HepG2 (cell line): ENCODE data around the gene IGF2BP1. TPM values are rescaled to one million over a fixed set of nuclear protein-coding genes. Genes with fewer than 3 reads are reported as not detected.

Source experiments
- BORCS8-MEF2B ChIP-seq: sonication (generic); formaldehyde crosslinking; IDR thresholded peaks from 2 replicates; pipeline ENCODE4 v1.8.0; 2022; ENCODE audit warnings: mild to moderate bottlenecking, missing genetic modification reagents
- CENPBD1 ChIP-seq: sonication (generic); formaldehyde crosslinking; IDR thresholded peaks from 2 replicates; pipeline ENCODE4 v1.8.0; 2022; ENCODE audit warnings: missing genetic modification reagents, low read depth, mild to moderate bottlenecking, borderline replicate concordance
- DR1 ChIP-seq: sonication (generic); formaldehyde crosslinking; IDR thresholded peaks from 2 replicates; pipeline ENCODE4 v1.8.0; 2021; ENCODE audit warnings: mild to moderate bottlenecking, missing genetic modification reagents, inconsistent platforms
- ELF1 ChIP-seq: sonication (generic); formaldehyde crosslinking; IDR thresholded peaks from 2 replicates; pipeline ENCODE4 v1.4.0; 2020; ENCODE audit warnings: missing genetic modification reagents
- FOXK2 ChIP-seq: fragments of 450-650 bp; IDR thresholded peaks from 2 replicates; pipeline ENCODE4 v1.6.1; 2016
- GLI4 ChIP-seq: sonication (generic); formaldehyde crosslinking; IDR thresholded peaks from 2 replicates; pipeline ENCODE4 v1.5.1; 2020; ENCODE audit warnings: missing genetic modification reagents, mild to moderate bottlenecking, moderate library complexity, borderline replicate concordance
- GTF3A ChIP-seq: sonication (generic); formaldehyde crosslinking; conservative IDR thresholded peaks from 2 replicates; pipeline ENCODE4 v1.4.0; 2020; ENCODE audit warnings: mild to moderate bottlenecking, missing genetic modification reagents
- HINFP ChIP-seq: sonication (generic); formaldehyde crosslinking; IDR thresholded peaks from 2 replicates; pipeline ENCODE4 v1.4.0; 2020; ENCODE audit warnings: low read depth, mild to moderate bottlenecking, missing genetic modification reagents
- HOXA3 ChIP-seq: sonication (generic); formaldehyde crosslinking; IDR thresholded peaks from 2 replicates; pipeline ENCODE4 v1.5.0; 2020; ENCODE audit warnings: missing genetic modification reagents
- IKZF5 ChIP-seq: IDR thresholded peaks from 2 replicates; pipeline ENCODE4 v1.6.1; 2018; ENCODE audit warnings: missing genetic modification reagents, mild to moderate bottlenecking, missing compliant biosample characterization
- KMT2A ChIP-seq: sonication (generic); formaldehyde crosslinking; IDR thresholded peaks from 2 replicates; pipeline ENCODE4 v1.4.0; 2020; ENCODE audit warnings: missing genetic modification reagents
- MIER3 ChIP-seq: IDR thresholded peaks from 2 replicates; pipeline ENCODE4 v1.6.1; 2016; ENCODE audit warnings: missing compliant biosample characterization, borderline replicate concordance
- NFE2L1 ChIP-seq: sonication (generic); formaldehyde crosslinking; IDR thresholded peaks from 2 replicates; pipeline ENCODE4 v1.4.0; 2020; ENCODE audit warnings: missing genetic modification reagents, mild to moderate bottlenecking, borderline replicate concordance
- SRSF9 ChIP-seq: fragments of 200-400 bp; formaldehyde crosslinking; IDR thresholded peaks from 2 replicates; pipeline ENCODE4 v1.6.1; 2018; ENCODE audit warnings: borderline replicate concordance, mild to moderate bottlenecking, low read depth, low read length; ENCODE audit not compliant: insufficient read depth, poor library complexity, severe bottlenecking
- ZBTB33 ChIP-seq: sonication (generic); formaldehyde crosslinking; IDR thresholded peaks from 2 replicates; pipeline ENCODE4 v1.4.0; 2020; ENCODE audit warnings: missing genetic modification reagents
- ZMYM4 ChIP-seq: sonication (generic); formaldehyde crosslinking; IDR thresholded peaks from 2 replicates; pipeline ENCODE4 v1.8.1; 2023; ENCODE audit warnings: mild to moderate bottlenecking, missing genetic modification reagents
- ZNF136 ChIP-seq: sonication (generic); formaldehyde crosslinking; IDR thresholded peaks from 2 replicates; pipeline ENCODE4 v1.8.1; 2022; ENCODE audit warnings: low read depth, mild to moderate bottlenecking, moderate library complexity, missing genetic modification reagents
- ZNF350 ChIP-seq: sonication (generic); formaldehyde crosslinking; IDR thresholded peaks from 2 replicates; pipeline ENCODE4 v1.4.0; 2020; ENCODE audit warnings: mild to moderate bottlenecking, low read depth, missing genetic modification reagents, borderline replicate concordance
- ZNF430 ChIP-seq: sonication (generic); formaldehyde crosslinking; IDR thresholded peaks from 2 replicates; pipeline ENCODE4 v1.9.0; 2021; ENCODE audit warnings: mild to moderate bottlenecking, missing genetic modification reagents
- ZNF547 ChIP-seq: sonication (generic); formaldehyde crosslinking; IDR thresholded peaks from 2 replicates; pipeline ENCODE4 v1.5.1; 2020; ENCODE audit warnings: mild to moderate bottlenecking, missing genetic modification reagents
- ZNF574 ChIP-seq: sonication (generic); formaldehyde crosslinking; IDR thresholded peaks from 2 replicates; pipeline ENCODE4 v1.4.0; 2020; ENCODE audit warnings: missing genetic modification reagents
- ZNF788 ChIP-seq: sonication (generic); formaldehyde crosslinking; IDR thresholded peaks from 2 replicates; pipeline ENCODE4 v1.5.0; 2020; ENCODE audit warnings: mild to moderate bottlenecking, missing genetic modification reagents, borderline replicate concordance
- ZSCAN25 ChIP-seq: sonication (generic); formaldehyde crosslinking; IDR thresholded peaks from 2 replicates; pipeline ENCODE4 v1.8.0; 2022; ENCODE audit warnings: mild to moderate bottlenecking, missing genetic modification reagents
- polyA plus RNA-seq, 8 experiments: library from polyadenylated mRNA; depleted of rRNA in 3 of 8; stranded (reverse) in 7 of 8; unstranded in 1 of 8; fragments of >200 nt; fragmentation: Illumina TruSeq in 4 of 8; extraction: Trizol in 4 of 8; gene quantifications; 2 replicates each; pipeline versions ENCODE4 v1.2.1 to v1.2.3, GENCODE V29; 2011 to 2016; ENCODE audit warnings: low read depth in 4 of 8, missing spikeins in 1 of 8, mixed read lengths in 1 of 8; ENCODE audit not compliant: insufficient read depth in 1 of 8
- total RNA-seq, 5 experiments: library from RNA; depleted of rRNA; stranded (reverse); fragments of >200 nt; fragmentation: Illumina TruSeq; extraction: Trizol; gene quantifications; 2 replicates each; pipeline ENCODE4 v1.2.3, GENCODE V29; 2016; ENCODE audit warnings: low read depth in 1 of 5

The IGF2BP1 gene
- total and polyA plus RNA-seq, 2 of the 13 experiments (the other 11 are each of a cell fraction or from before 2014, with no cell fraction given), result 29.7 to 75.1 TPM

GRCh38 chr17:48954300-48954755, 42.9 kb upstream of the IGF2BP1 start (continued):
- TF ChIP-seq ZNF574, result peak; percentile 79
- peak; percentile 54; the same call in 1 of the 2 replicates for TF ChIP-seq GLI4 (CRISPR knock-in tag)
- no peak for TF ChIP-seq CENPBD1 (CRISPR knock-in tag)
- TF ChIP-seq ZNF350 (CRISPR knock-in tag), result no peak
- TF ChIP-seq ELF1, result peak; percentile 53
- peak; percentile 41; the same call in 1 of the 2 replicates for TF ChIP-seq ZBTB33
- peak; percentile 28; the same call in 1 of the 2 replicates for TF ChIP-seq KMT2A (CRISPR knock-in tag)
- TF ChIP-seq MIER3 (CRISPR knock-in tag), result peak; percentile 61; the same call in 1 of the 2 replicates
- TF ChIP-seq GTF3A, result no peak
- TF ChIP-seq ZNF136 (CRISPR knock-in tag), result no peak
- 0 out of 2 replicates have a peak, but pooled peaks have one; percentile 14 for TF ChIP-seq BORCS8-MEF2B (CRISPR knock-in tag)
- no peak for TF ChIP-seq HINFP (CRISPR knock-in tag)
- peak; percentile 35; the same call in 1 of the 2 replicates for TF ChIP-seq HOXA3 (CRISPR knock-in tag)
- TF ChIP-seq ZSCAN25 (CRISPR knock-in tag), result peak; percentile 62; the same call in 1 of the 2 replicates
- TF ChIP-seq SRSF9, result no peak
- TF ChIP-seq ZNF430, result no peak
- TF ChIP-seq ZMYM4 (CRISPR knock-in tag), result peak; percentile 59; the same call in 1 of the 2 replicates
- TF ChIP-seq FOXK2, result no peak
- TF ChIP-seq ZNF788 (CRISPR knock-in tag), result 0 out of 2 replicates have a peak, but pooled peaks have one; percentile 2
- peak; percentile 63; the same call in 1 of the 2 replicates for TF ChIP-seq IKZF5 (CRISPR knock-in tag)
- no peak for TF ChIP-seq NFE2L1 (CRISPR knock-in tag)
- TF ChIP-seq ZNF547, result 0 out of 2 replicates have a peak, but pooled peaks have one; percentile 60
- TF ChIP-seq DR1 (CRISPR knock-in tag), result no peak
